Measurements from ENCODE around the gene SAFB2. TPM values are rescaled to one million over a fixed set of nuclear protein-coding genes. Genes with fewer than 3 reads are reported as not detected.
A peak's percentile ranks its signal among the peaks of the same experiment; 100 is the strongest.

The SAFB2 gene
- polyA plus RNA-seq (2011; rRNA removed) (23.4 and 33.2 TPM in 2 replicates), polyA plus RNA-seq (2017; fragmentation: RNase III; extraction: RNeasy Plus Mini Kit Qiagen cat#74134 plus additional on column Dnase treatment) (42.2 to 52.3 TPM (median 51.2 TPM) in 3 replicates), polyA minus RNA-seq (2011; rRNA and poly(A)+ RNA removed) (25.1 and 29.9 TPM in 2 replicates)
- 40.5 and 46.1 TPM in 2 replicates for polyA plus RNA-seq (2012; cell fraction: cytosol; rRNA removed)
- polyA plus RNA-seq (2012; cell fraction: nucleus; rRNA removed): 49.2 and 67.8 TPM in 2 replicates

DNA sequence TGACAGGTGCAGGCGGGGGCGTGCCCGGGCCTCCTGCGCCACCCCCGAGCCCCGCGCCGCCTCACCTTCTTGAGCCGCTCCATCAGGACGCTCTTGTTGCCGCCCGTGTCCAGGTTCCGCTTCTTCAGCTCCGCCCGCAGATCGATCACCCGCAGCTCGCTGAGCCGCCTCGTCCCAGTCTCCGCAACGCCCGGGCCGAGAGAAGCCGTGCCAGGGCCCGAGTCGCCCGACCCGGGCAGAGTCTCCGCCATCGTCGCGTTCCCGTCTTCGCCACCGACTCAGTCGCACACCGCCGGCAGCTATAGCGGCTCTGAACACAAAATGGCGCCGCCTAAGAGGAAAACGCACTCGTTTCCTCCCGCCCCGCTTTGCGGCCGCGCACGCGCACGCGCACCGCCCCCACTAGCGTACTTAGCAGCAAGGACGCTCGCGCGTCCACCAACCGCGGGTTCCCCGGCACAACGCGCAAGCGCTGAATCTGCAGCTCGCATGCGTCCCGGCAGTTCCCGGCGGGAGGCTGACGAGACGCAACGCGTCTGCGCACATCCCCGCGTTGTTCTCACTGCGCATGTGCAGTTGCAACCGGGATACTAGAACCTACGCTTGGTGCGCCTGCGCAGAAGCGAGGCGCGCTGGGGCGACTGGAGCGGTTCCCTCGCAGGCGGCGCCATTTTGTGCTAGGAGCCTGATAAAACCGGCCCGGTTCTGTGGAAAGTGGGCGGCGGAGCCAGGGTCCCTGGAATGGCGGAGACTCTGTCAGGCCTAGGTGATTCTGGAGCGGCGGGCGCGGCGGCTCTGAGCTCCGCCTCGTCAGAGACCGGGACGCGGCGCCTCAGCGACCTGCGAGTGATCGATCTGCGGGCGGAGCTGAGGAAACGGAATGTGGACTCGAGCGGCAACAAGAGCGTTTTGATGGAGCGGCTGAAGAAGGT is at the start of gene SAFB2, which contains the start of gene SAFB:
SAFB2 (minus strand) TSS at position 312 of the 932 bp plus-strand sequence; CDS start at position 251, 61 bp downstream.
SAFB (plus strand) TSS at position 619 of the 932 bp plus-strand sequence; CDS start at position 742, 123 bp downstream.
- ATAC-seq (peak; percentile 90 to 94), DNase-seq (ENCODE audit: low read depth in 1 of 2, low spot score in 1 of 2) (peak; percentile 90 to 99), FAIRE-seq (peak; percentile 73)
- H3K4me2 ChIP-seq: peak within 1 kb of the TSS; percentile 90
- H3K4me3 ChIP-seq: peak within 1 kb of the TSS; percentile 93
- WGBS (ENCODE audit: missing lambda C conversion rate): 2% methylated on average over 18 of the region's 116 CpGs
- CTCF ChIA-PET: interaction anchor here (1.2 to 1.4 kb wide), 3 partner anchors 12 to 36 kb away, joined by 4 to 7 read pairs (median 4); no protein-coding TSS in a partner anchor
- H3K27ac ChIP-seq: peak within 1 kb of the TSS; percentile 93 to 97
- H3K9me3 ChIP-seq: no peaks in the 10 kb centered on the region
- POLR2A ChIA-PET: interaction anchor here (0.6 to 2.2 kb wide), 7 partner anchors 11 to 97 kb away, joined by 3 to 13 read pairs (median 5); partner anchors contain the start of genes CATSPERD, LONP1 and RPL36
- H3K4me1 ChIP-seq: peaks cover 30% of the 10 kb centered on the region
- TF ChIP-seq ESRRA (IDR thresholded peaks at IDR 0.05; ENCODE audit: borderline replicate concordance, low read length): no peak
- TF ChIP-seq POLR2A (IDR thresholded peaks at IDR 0.05; ENCODE audit: low read length): peak; percentile 88
- no peak for TF ChIP-seq RCOR1 (IDR thresholded peaks at IDR 0.05; ENCODE audit: low read depth, low read length)
- TF ChIP-seq SMC3 (IDR thresholded peaks at IDR 0.05): no peak
- TF ChIP-seq ZFP36 (IDR thresholded peaks at IDR 0.05; ENCODE audit: borderline replicate concordance, partially characterized antibody): no peak
- TF ChIP-seq, protein P1, sequence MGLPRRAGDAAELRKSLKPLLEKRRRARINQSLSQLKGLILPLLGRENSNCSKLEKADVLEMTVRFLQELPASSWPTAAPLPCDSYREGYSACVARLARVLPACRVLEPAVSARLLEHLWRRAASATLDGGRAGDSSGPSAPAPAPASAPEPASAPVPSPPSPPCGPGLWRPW (IDR thresholded peaks at IDR 0.05): no peak
- peak; percentile 37; the same call in 1 of the 2 replicates for TF ChIP-seq MYC (IDR thresholded peaks at IDR 0.05; ENCODE audit: borderline replicate concordance, low read length)
- TF ChIP-seq, protein P2, sequence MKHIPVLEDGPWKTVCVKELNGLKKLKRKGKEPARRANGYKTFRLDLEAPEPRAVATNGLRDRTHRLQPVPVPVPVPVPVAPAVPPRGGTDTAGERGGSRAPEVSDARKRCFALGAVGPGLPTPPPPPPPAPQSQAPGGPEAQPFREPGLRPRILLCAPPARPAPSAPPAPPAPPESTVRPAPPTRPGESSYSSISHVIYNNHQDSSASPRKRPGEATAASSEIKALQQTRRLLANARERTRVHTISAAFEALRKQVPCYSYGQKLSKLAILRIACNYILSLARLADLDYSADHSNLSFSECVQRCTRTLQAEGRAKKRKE (CRISPR knock-in tag; IDR thresholded peaks at IDR 0.05; ENCODE audit: low read depth): no peak
- TF ChIP-seq, protein P3, sequence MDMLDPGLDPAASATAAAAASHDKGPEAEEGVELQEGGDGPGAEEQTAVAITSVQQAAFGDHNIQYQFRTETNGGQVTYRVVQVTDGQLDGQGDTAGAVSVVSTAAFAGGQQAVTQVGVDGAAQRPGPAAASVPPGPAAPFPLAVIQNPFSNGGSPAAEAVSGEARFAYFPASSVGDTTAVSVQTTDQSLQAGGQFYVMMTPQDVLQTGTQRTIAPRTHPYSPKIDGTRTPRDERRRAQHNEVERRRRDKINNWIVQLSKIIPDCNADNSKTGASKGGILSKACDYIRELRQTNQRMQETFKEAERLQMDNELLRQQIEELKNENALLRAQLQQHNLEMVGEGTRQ (IDR thresholded peaks at IDR 0.05): no peak
- TF ChIP-seq PHF8 (IDR thresholded peaks at IDR 0.05; ENCODE audit: borderline replicate concordance, low read depth): peak; percentile 67
- TF ChIP-seq CHD4 (IDR thresholded peaks at IDR 0.05; ENCODE audit: borderline replicate concordance): no peak
- no peak for TF ChIP-seq HDAC2 (IDR thresholded peaks at IDR 0.05)
- no peak for TF ChIP-seq ELK1 (IDR thresholded peaks at IDR 0.05; ENCODE audit: low read depth, low read length)
- TF ChIP-seq RFX5 (IDR thresholded peaks at IDR 0.05): no peak
- no peak for TF ChIP-seq NR3C1 (IDR thresholded peaks at IDR 0.05)
- no peak for TF ChIP-seq RARB (CRISPR knock-in tag; IDR thresholded peaks at IDR 0.05)
- TF ChIP-seq ZNF302 (CRISPR knock-in tag; IDR thresholded peaks at IDR 0.05): no peak
- no peak for TF ChIP-seq KDM5A (IDR thresholded peaks at IDR 0.05)
- no peak for TF ChIP-seq CEBPB (IDR thresholded peaks at IDR 0.05)
- TF ChIP-seq NPAS2 (CRISPR knock-in tag; IDR thresholded peaks at IDR 0.05; ENCODE audit: borderline replicate concordance): no peak
- TF ChIP-seq, protein P4, sequence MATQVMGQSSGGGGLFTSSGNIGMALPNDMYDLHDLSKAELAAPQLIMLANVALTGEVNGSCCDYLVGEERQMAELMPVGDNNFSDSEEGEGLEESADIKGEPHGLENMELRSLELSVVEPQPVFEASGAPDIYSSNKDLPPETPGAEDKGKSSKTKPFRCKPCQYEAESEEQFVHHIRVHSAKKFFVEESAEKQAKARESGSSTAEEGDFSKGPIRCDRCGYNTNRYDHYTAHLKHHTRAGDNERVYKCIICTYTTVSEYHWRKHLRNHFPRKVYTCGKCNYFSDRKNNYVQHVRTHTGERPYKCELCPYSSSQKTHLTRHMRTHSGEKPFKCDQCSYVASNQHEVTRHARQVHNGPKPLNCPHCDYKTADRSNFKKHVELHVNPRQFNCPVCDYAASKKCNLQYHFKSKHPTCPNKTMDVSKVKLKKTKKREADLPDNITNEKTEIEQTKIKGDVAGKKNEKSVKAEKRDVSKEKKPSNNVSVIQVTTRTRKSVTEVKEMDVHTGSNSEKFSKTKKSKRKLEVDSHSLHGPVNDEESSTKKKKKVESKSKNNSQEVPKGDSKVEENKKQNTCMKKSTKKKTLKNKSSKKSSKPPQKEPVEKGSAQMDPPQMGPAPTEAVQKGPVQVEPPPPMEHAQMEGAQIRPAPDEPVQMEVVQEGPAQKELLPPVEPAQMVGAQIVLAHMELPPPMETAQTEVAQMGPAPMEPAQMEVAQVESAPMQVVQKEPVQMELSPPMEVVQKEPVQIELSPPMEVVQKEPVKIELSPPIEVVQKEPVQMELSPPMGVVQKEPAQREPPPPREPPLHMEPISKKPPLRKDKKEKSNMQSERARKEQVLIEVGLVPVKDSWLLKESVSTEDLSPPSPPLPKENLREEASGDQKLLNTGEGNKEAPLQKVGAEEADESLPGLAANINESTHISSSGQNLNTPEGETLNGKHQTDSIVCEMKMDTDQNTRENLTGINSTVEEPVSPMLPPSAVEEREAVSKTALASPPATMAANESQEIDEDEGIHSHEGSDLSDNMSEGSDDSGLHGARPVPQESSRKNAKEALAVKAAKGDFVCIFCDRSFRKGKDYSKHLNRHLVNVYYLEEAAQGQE (IDR thresholded peaks at IDR 0.05): no peak
- TF ChIP-seq, protein P5, sequence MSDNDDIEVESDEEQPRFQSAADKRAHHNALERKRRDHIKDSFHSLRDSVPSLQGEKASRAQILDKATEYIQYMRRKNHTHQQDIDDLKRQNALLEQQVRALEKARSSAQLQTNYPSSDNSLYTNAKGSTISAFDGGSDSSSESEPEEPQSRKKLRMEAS (IDR thresholded peaks at IDR 0.05): peak; percentile 72
- peak; percentile 52 for TF ChIP-seq MAFK (IDR thresholded peaks at IDR 0.05; ENCODE audit: partially characterized antibody)
- no peak for TF ChIP-seq HOXA7 (CRISPR knock-in tag; IDR thresholded peaks at IDR 0.05)
- TF ChIP-seq CBX8 (IDR thresholded peaks at IDR 0.05): no peak
- no peak for TF ChIP-seq GATA3 (IDR thresholded peaks at IDR 0.05; ENCODE audit: borderline replicate concordance)
- TF ChIP-seq JUN (IDR thresholded peaks at IDR 0.05): peak in 1 of 2 experiments; percentile 81; a peak in 4 of 5 replicates
- no peak for TF ChIP-seq HMGXB4 (CRISPR knock-in tag; IDR thresholded peaks at IDR 0.05; ENCODE audit: borderline replicate concordance)

All from A549 (cell line).